IMR-90 (cell line): Measurements from ENCODE around the gene SPATA31C1. TPM values are rescaled to one million over a fixed set of nuclear protein-coding genes. Genes with fewer than 3 reads are reported as not detected.
A peak's percentile ranks its signal among the peaks of the same experiment; 100 is the strongest.

Source experiments
- ATAC-seq: fragments of 200-7000 bp; cut with Tn5 transposase; 2 replicates; pipeline ENCODE4 v1.9.1; 2020; ENCODE audit warnings: low read depth, mild to moderate bottlenecking, moderate library complexity
- BruUV-seq: library from RNA; stranded (reverse); fragments of 400-500 nt; replicated peaks from 2 replicates; lab custom pipeline; 2021; lab: Mats Ljungman, UMichigan
- CTCF ChIA-PET: fragments of 300-600 bp; formaldehyde crosslinking; extraction: SDS; loops from one replicate; lab custom pipeline; 2021; ENCODE audit warnings: antibody characterized with exemption; lab: Yijun Ruan, JAX
- POLR2A ChIA-PET: fragments of 300-600 bp; sonication (Branson Sonifier 250); formaldehyde crosslinking; loops from one replicate; lab custom pipeline; 2022; ENCODE audit warnings: antibody characterized with exemption; ENCODE audit not compliant: unreplicated experiment; lab: Charles Lee
- DNase-seq: peaks from one replicate; pipeline ENCODE4 v3.0.0; 2013
- H2AFZ ChIP-seq: replicated peaks from 2 replicates; pipeline ENCODE3; 2013; ENCODE audit warnings: low read length, mild to moderate bottlenecking; ENCODE audit not compliant: poor library complexity
- H2AK5ac ChIP-seq: 2 replicates; pipeline ENCODE4 v1.6.1; 2013; ENCODE audit warnings: low read depth, low read length, inconsistent platforms
- H2AK9ac ChIP-seq: replicated peaks from 2 replicates; pipeline ENCODE3; 2013; ENCODE audit warnings: mild to moderate bottlenecking, low read depth, low read length, moderate library complexity; ENCODE audit not compliant: poor library complexity
- H2BK120ac ChIP-seq: 2 replicates; pipeline ENCODE4 v1.6.1; 2013; ENCODE audit warnings: low read depth, low read length, inconsistent platforms
- H2BK15ac ChIP-seq: 3 replicates; pipeline ENCODE4 v1.6.1; 2013; ENCODE audit warnings: low read depth, low read length, inconsistent platforms
- H2BK20ac ChIP-seq: 2 replicates; pipeline ENCODE4 v1.6.1; 2013; ENCODE audit warnings: low read depth, mild to moderate bottlenecking, inconsistent platforms, low read length, moderate library complexity
- H2BK5ac ChIP-seq: 2 replicates; pipeline ENCODE4 v1.6.1; 2013; ENCODE audit warnings: mild to moderate bottlenecking, low read depth, low read length, inconsistent platforms; ENCODE audit not compliant: poor library complexity, severe bottlenecking
- H3K14ac ChIP-seq: replicated peaks from 2 replicates; pipeline ENCODE4 v1.6.1; 2013; ENCODE audit warnings: low read depth, low read length, inconsistent platforms
- H3K18ac ChIP-seq: 2 replicates; pipeline ENCODE4 v1.6.1; 2013; ENCODE audit warnings: low read depth, low read length, control low read depth
- H3K23ac ChIP-seq: 2 replicates; pipeline ENCODE4 v1.6.1; 2013; ENCODE audit warnings: low read depth, low read length, inconsistent platforms
- H3K27ac ChIP-seq: 2 replicates; pipeline ENCODE4 v1.5.1; 2013; ENCODE audit warnings: mild to moderate bottlenecking, control low read depth, low read length; ENCODE audit not compliant: insufficient read depth
- H3K27me3 ChIP-seq: 2 replicates; pipeline ENCODE4 v1.6.1; 2013; ENCODE audit warnings: low read length; ENCODE audit not compliant: control insufficient read depth, insufficient read depth
- H3K36me3 ChIP-seq: 2 replicates; pipeline ENCODE4 v1.6.1; 2013; ENCODE audit warnings: low read length, mixed read lengths; ENCODE audit not compliant: control insufficient read depth, insufficient read depth
- H3K4ac ChIP-seq: 2 replicates; pipeline ENCODE4 v1.6.1; 2013; ENCODE audit warnings: low read depth, low read length, inconsistent platforms
- H3K4me1 ChIP-seq: 2 replicates; pipeline ENCODE4 v1.6.1; 2013; ENCODE audit warnings: low read length, mixed read lengths; ENCODE audit not compliant: control insufficient read depth, insufficient read depth
- H3K4me2 ChIP-seq: 2 replicates; pipeline ENCODE4 v1.6.1; 2013; ENCODE audit warnings: low read depth, mild to moderate bottlenecking, control low read depth, low read length, moderate library complexity
- H3K4me3 ChIP-seq: 2 replicates; pipeline ENCODE4 v1.5.1; 2013; ENCODE audit warnings: low read depth, mild to moderate bottlenecking, control low read depth, low read length, moderate library complexity; ENCODE audit not compliant: insufficient read depth
- H3K56ac ChIP-seq: 2 replicates; pipeline ENCODE4 v1.6.1; 2013; ENCODE audit warnings: low read length, inconsistent platforms; ENCODE audit not compliant: insufficient read depth; ENCODE audit errors: extremely low read depth
- H3K79me1 ChIP-seq, 2 experiments: 2 replicates each; pipeline ENCODE4 v1.6.1; 2013; ENCODE audit warnings: low read length in 2 of 2, inconsistent platforms in 1 of 2, low read depth in 1 of 2
- H3K9ac ChIP-seq: 2 replicates; pipeline ENCODE4 v1.6.1; 2013; ENCODE audit warnings: low read depth, low read length, control low read depth
- H3K9me1 ChIP-seq: 2 replicates; pipeline ENCODE4 v1.6.1; 2013; ENCODE audit warnings: low read length, inconsistent platforms; ENCODE audit not compliant: insufficient read depth
- H3K9me3 ChIP-seq: 2 replicates; pipeline ENCODE4 v1.6.1; 2013; ENCODE audit warnings: low read length; ENCODE audit not compliant: control insufficient read depth, insufficient read depth
- H4K20me1 ChIP-seq: 2 replicates; pipeline ENCODE4 v1.6.1; 2013; ENCODE audit warnings: low read length, inconsistent platforms; ENCODE audit not compliant: insufficient read depth
- H4K5ac ChIP-seq: 2 replicates; pipeline ENCODE4 v1.6.1; 2013; ENCODE audit warnings: mild to moderate bottlenecking, low read depth, low read length, control low read depth
- H4K8ac ChIP-seq, 2 experiments: 2 replicates each; pipeline ENCODE4 v1.6.1; 2013; ENCODE audit warnings: low read depth in 2 of 2, low read length in 2 of 2, control low read depth in 1 of 2, inconsistent platforms in 1 of 2
- H4K91ac ChIP-seq: 2 replicates; pipeline ENCODE4 v1.6.1; 2013; ENCODE audit warnings: low read depth, low read length, inconsistent platforms; ENCODE audit not compliant: insufficient read depth
- BHLHE40 ChIP-seq: fragments of 150-350 bp; IDR thresholded peaks from 2 replicates; pipeline ENCODE4 v1.6.1; 2016; ENCODE audit warnings: mild to moderate bottlenecking, low read depth, low read length
- CEBPB ChIP-seq: IDR thresholded peaks from 2 replicates; pipeline ENCODE4 v1.6.1; 2012; ENCODE audit warnings: low read depth, low read length, improper control_type of control experiment
- CHD1 ChIP-seq: IDR thresholded peaks from 2 replicates; pipeline ENCODE4 v1.6.1; 2012; ENCODE audit warnings: low read depth, low read length, improper control_type of control experiment
- ELK1 ChIP-seq: fragments of 150-350 bp; IDR thresholded peaks from 2 replicates; pipeline ENCODE4 v1.6.1; 2016; ENCODE audit warnings: low read depth, mild to moderate bottlenecking, low read length, moderate library complexity, borderline replicate concordance
- FOS ChIP-seq: fragments of 150-350 bp; IDR thresholded peaks from 2 replicates; pipeline ENCODE4 v1.6.1; 2016; ENCODE audit warnings: low read depth, low read length
- MAFK ChIP-seq: IDR thresholded peaks from 2 replicates; pipeline ENCODE4 v1.6.1; 2012; ENCODE audit warnings: low read depth, low read length, improper control_type of control experiment
- MAZ ChIP-seq: IDR thresholded peaks from 2 replicates; pipeline ENCODE4 v1.6.1; 2012; ENCODE audit warnings: low read depth, mild to moderate bottlenecking, low read length, improper control_type of control experiment, moderate library complexity, borderline replicate concordance
- MXI1 ChIP-seq: IDR thresholded peaks from 2 replicates; pipeline ENCODE4 v1.6.1; 2012; ENCODE audit warnings: low read depth, mild to moderate bottlenecking, low read length, moderate library complexity, borderline replicate concordance
- NFE2L2 ChIP-seq: fragments of 150-350 bp; IDR thresholded peaks from 2 replicates; pipeline ENCODE4 v1.6.1; 2016; ENCODE audit warnings: low read depth, mild to moderate bottlenecking, low read length
- POLR2A ChIP-seq: IDR thresholded peaks from 2 replicates; pipeline ENCODE4 v1.6.1; 2012; ENCODE audit warnings: mild to moderate bottlenecking, low read depth, low read length
- RAD21 ChIP-seq: IDR thresholded peaks from 2 replicates; pipeline ENCODE4 v1.6.1; 2012; ENCODE audit warnings: low read length, improper control_type of control experiment
- RCOR1 ChIP-seq: IDR thresholded peaks from 2 replicates; pipeline ENCODE4 v1.6.1; 2012; ENCODE audit warnings: mild to moderate bottlenecking, low read length, improper control_type of control experiment; ENCODE audit not compliant: insufficient replicate concordance
- RFX5 ChIP-seq: IDR thresholded peaks from 2 replicates; pipeline ENCODE4 v1.8.0; 2012; ENCODE audit warnings: low read depth, mild to moderate bottlenecking, low read length, moderate library complexity
- SMC3 ChIP-seq: fragments of 150-350 bp; IDR thresholded peaks from 2 replicates; pipeline ENCODE4 v1.6.1; 2016; ENCODE audit warnings: low read depth, mild to moderate bottlenecking, antibody characterized with exemption, low read length, moderate library complexity
- WGBS, 2 experiments: methylation state at CpG; one replicate each; pipeline versions ENCODE4 v1.1.5 to v1.1.7; 2013; ENCODE audit warnings: missing lambda C conversion rate in 2 of 2; ENCODE audit not compliant: insufficient read length in 1 of 2; ENCODE audit errors: extremely low coverage in 2 of 2; 5-methylcytosine and 5-hydroxymethylcytosine counted together
- dilution Hi-C: fragments of 300-500 bp; cut with HindIII; formaldehyde crosslinking; loops from one replicate; pipeline ENCODE4 v1.14.3; 2018; ENCODE audit warnings: low sequenced_read_pairs; ENCODE audit not compliant: unreplicated experiment
- in situ Hi-C: fragments of 300-500 bp; cut with MboI; formaldehyde crosslinking; loops from 3 replicates; pipeline ENCODE4 v1.14.3; 2019; ENCODE audit warnings: low sequenced_read_pairs, inconsistent platforms, mixed read lengths
- intact Hi-C: fragments of 100-400 bp; cut with micrococcal nuclease; formaldehyde crosslinking; loops from 2 replicates; pipeline ENCODE4 v1.10.0; 2022
- polyA plus RNA-seq, 3 experiments: library from polyadenylated mRNA; depleted of rRNA; stranded (reverse); fragments of >200 nt; gene quantifications; 2 replicates each; pipeline ENCODE4 v1.2.3, GENCODE V29; 2012; ENCODE audit warnings: low replicate concordance in 1 of 3
- total RNA-seq: library from RNA; depleted of rRNA; stranded (reverse); fragments of >200 nt; gene quantifications from 2 replicates; pipeline ENCODE4 v1.2.3, GENCODE V29; 2012
- TF ChIP-seq, protein P1 (sequence below): conservative IDR thresholded peaks from 2 replicates; pipeline ENCODE4 v1.5.1; 2012; ENCODE audit warnings: mild to moderate bottlenecking, low read depth, low read length, improper control_type of control experiment
- TF ChIP-seq, protein P2 (sequence below): fragments of 150-350 bp; IDR thresholded peaks from 2 replicates; pipeline ENCODE4 v1.6.1; 2017; ENCODE audit warnings: mild to moderate bottlenecking, antibody characterized with exemption, low read length, low read depth

SPATA31C1 gene
- total and polyA plus RNA-seq, 2 of the 4 experiments (the other 2 are of a cell fraction) = not detected

- H3K4me3 ChIP-seq = no peak within 1 kb of the TSS
- H3K9me3 ChIP-seq = peaks cover 10% of the 10 kb centered on the region
- no peaks in the 10 kb centered on the region for H3K27me3 ChIP-seq
- H4K20me1 ChIP-seq = no peaks in the 10 kb centered on the region
- H3K23ac ChIP-seq = no peak within 1 kb of the TSS
- intact Hi-C loops = no loop called here
- H3K4ac ChIP-seq = no peak within 1 kb of the TSS
- H3K9ac ChIP-seq = no peak within 1 kb of the TSS
- no peak within 1 kb of the TSS for H3K56ac ChIP-seq
- H3K27ac ChIP-seq = no peak within 1 kb of the TSS
- in situ Hi-C loops = no loop called here
- H3K79me1 ChIP-seq = no peaks in the 10 kb centered on the region
- no peak within 1 kb of the TSS for H2BK120ac ChIP-seq
- H2BK20ac ChIP-seq = no peak within 1 kb of the TSS
- peak within 1 kb of the TSS; percentile 9; the same call in 1 of the 2 replicates for H2AK5ac ChIP-seq
- no peaks in the 10 kb centered on the region for H3K9me1 ChIP-seq
- H3K4me1 ChIP-seq = peaks cover 8% of the 10 kb centered on the region
- BruUV-seq = no TSS peak
- TF ChIP-seq CEBPB = no peak
- TF ChIP-seq SMC3 = no peak
- TF ChIP-seq RAD21 = no peak
- TF ChIP-seq POLR2A = no peak
- no peak for TF ChIP-seq FOS
- no peak for TF ChIP-seq MAFK
- TF ChIP-seq, protein P1, sequence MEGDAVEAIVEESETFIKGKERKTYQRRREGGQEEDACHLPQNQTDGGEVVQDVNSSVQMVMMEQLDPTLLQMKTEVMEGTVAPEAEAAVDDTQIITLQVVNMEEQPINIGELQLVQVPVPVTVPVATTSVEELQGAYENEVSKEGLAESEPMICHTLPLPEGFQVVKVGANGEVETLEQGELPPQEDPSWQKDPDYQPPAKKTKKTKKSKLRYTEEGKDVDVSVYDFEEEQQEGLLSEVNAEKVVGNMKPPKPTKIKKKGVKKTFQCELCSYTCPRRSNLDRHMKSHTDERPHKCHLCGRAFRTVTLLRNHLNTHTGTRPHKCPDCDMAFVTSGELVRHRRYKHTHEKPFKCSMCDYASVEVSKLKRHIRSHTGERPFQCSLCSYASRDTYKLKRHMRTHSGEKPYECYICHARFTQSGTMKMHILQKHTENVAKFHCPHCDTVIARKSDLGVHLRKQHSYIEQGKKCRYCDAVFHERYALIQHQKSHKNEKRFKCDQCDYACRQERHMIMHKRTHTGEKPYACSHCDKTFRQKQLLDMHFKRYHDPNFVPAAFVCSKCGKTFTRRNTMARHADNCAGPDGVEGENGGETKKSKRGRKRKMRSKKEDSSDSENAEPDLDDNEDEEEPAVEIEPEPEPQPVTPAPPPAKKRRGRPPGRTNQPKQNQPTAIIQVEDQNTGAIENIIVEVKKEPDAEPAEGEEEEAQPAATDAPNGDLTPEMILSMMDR = no peak
- TF ChIP-seq, protein P2, sequence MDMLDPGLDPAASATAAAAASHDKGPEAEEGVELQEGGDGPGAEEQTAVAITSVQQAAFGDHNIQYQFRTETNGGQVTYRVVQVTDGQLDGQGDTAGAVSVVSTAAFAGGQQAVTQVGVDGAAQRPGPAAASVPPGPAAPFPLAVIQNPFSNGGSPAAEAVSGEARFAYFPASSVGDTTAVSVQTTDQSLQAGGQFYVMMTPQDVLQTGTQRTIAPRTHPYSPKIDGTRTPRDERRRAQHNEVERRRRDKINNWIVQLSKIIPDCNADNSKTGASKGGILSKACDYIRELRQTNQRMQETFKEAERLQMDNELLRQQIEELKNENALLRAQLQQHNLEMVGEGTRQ = no peak
- no peak for TF ChIP-seq ELK1
- no peak for TF ChIP-seq RCOR1
- no peak for TF ChIP-seq MAZ
- TF ChIP-seq BHLHE40 = no peak
- TF ChIP-seq MXI1 = no peak
- TF ChIP-seq NFE2L2 = no peak
- TF ChIP-seq CHD1 = no peak
- TF ChIP-seq RFX5 = no peak
- ATAC-seq = no peak
- WGBS, 2 experiments = 57% methylated on average over 1 of the region's 5 CpGs; no CpG with 5 or more reads in 1 of the 2 experiments
- ChIA-PET CTCF (interaction anchor here (0.6 kb wide), 1 partner anchor 1469 kb away, joined by 4 read pairs; no protein-coding TSS in a partner anchor), POLR2A (no interaction called here)
- no peak for DNase-seq
- H3K18ac ChIP-seq = no peak within 1 kb of the TSS
- no peak within 1 kb of the TSS for H2AK9ac ChIP-seq
- no peak within 1 kb of the TSS for H2BK15ac ChIP-seq
- dilution Hi-C loops = no loop called here
- H3K4me2 ChIP-seq = no peak within 1 kb of the TSS
- no peak within 1 kb of the TSS for H4K5ac ChIP-seq
- no peak within 1 kb of the TSS for H3K14ac ChIP-seq
- H4K8ac ChIP-seq = no peak within 1 kb of the TSS
- no peak within 1 kb of the TSS for H4K91ac ChIP-seq
- H2AFZ ChIP-seq = peak within 1 kb of the TSS; percentile 24
- no peak within 1 kb of the TSS for H2BK5ac ChIP-seq
- no peaks in the 10 kb centered on the region for H3K36me3 ChIP-seq
Observed at GRCh38 chr9:87882627-87883026, 35.1 kb upstream of the SPATA31C1 start, which contains the start of gene SPATA31E1. TSS of gene SPATA31E1 (plus strand) at chr9:87882877. CDS start at chr9:87882892, 15 bp downstream.
